ENCODE results near the gene ZNF407.

ZNF407 gene

GRCh38 chr18:74951165-74951760, 353.6 kb downstream of the ZNF407 start:
- TF ChIP-seq ZFP30 (CRISPR knock-in tag; IDR thresholded peaks at IDR 0.05) (no peak), TOX (CRISPR knock-in tag; IDR thresholded peaks at IDR 0.05; ENCODE audit: borderline replicate concordance) (no peak), OSR1 (CRISPR knock-in tag; IDR thresholded peaks at IDR 0.05) (no peak), TCF4 (CRISPR knock-in tag; IDR thresholded peaks at IDR 0.05; ENCODE audit: borderline replicate concordance) (no peak), ZC3H10 (CRISPR knock-in tag; IDR thresholded peaks at IDR 0.05) (no peak), ZNF70 (CRISPR knock-in tag; IDR thresholded peaks at IDR 0.05) (no peak), ISL1 (CRISPR knock-in tag; IDR thresholded peaks at IDR 0.05) (no peak), ARNTL (CRISPR knock-in tag; IDR thresholded peaks at IDR 0.05; ENCODE audit: borderline replicate concordance, low read depth) (no peak), PATZ1 (CRISPR knock-in tag; IDR thresholded peaks at IDR 0.05; ENCODE audit: borderline replicate concordance) (no peak), CSDC2 (CRISPR knock-in tag; IDR thresholded peaks at IDR 0.05) (no peak), ZFP3 (CRISPR knock-in tag; IDR thresholded peaks at IDR 0.05) (no peak), BACH2 (CRISPR knock-in tag; IDR thresholded peaks at IDR 0.05; ENCODE audit: borderline replicate concordance) (no peak), ZNF8 (CRISPR knock-in tag; IDR thresholded peaks at IDR 0.05) (no peak), CSRNP3 (CRISPR knock-in tag; IDR thresholded peaks at IDR 0.05) (no peak)
- TF ChIP-seq, protein P1, sequence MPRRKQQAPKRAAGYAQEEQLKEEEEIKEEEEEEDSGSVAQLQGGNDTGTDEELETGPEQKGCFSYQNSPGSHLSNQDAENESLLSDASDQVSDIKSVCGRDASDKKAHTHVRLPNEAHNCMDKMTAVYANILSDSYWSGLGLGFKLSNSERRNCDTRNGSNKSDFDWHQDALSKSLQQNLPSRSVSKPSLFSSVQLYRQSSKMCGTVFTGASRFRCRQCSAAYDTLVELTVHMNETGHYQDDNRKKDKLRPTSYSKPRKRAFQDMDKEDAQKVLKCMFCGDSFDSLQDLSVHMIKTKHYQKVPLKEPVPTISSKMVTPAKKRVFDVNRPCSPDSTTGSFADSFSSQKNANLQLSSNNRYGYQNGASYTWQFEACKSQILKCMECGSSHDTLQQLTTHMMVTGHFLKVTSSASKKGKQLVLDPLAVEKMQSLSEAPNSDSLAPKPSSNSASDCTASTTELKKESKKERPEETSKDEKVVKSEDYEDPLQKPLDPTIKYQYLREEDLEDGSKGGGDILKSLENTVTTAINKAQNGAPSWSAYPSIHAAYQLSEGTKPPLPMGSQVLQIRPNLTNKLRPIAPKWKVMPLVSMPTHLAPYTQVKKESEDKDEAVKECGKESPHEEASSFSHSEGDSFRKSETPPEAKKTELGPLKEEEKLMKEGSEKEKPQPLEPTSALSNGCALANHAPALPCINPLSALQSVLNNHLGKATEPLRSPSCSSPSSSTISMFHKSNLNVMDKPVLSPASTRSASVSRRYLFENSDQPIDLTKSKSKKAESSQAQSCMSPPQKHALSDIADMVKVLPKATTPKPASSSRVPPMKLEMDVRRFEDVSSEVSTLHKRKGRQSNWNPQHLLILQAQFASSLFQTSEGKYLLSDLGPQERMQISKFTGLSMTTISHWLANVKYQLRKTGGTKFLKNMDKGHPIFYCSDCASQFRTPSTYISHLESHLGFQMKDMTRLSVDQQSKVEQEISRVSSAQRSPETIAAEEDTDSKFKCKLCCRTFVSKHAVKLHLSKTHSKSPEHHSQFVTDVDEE (CRISPR knock-in tag; IDR thresholded peaks at IDR 0.05) = no peak
- TF ChIP-seq, protein P2, sequence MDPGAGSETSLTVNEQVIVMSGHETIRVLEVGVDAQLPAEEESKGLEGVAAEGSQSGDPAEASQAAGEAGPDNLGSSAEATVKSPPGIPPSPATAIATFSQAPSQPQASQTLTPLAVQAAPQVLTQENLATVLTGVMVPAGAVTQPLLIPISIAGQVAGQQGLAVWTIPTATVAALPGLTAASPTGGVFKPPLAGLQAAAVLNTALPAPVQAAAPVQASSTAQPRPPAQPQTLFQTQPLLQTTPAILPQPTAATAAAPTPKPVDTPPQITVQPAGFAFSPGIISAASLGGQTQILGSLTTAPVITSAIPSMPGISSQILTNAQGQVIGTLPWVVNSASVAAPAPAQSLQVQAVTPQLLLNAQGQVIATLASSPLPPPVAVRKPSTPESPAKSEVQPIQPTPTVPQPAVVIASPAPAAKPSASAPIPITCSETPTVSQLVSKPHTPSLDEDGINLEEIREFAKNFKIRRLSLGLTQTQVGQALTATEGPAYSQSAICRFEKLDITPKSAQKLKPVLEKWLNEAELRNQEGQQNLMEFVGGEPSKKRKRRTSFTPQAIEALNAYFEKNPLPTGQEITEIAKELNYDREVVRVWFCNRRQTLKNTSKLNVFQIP (CRISPR knock-in tag; IDR thresholded peaks at IDR 0.05; ENCODE audit: borderline replicate concordance, low read depth) = no peak
- no peak for ATAC-seq

DNA sequence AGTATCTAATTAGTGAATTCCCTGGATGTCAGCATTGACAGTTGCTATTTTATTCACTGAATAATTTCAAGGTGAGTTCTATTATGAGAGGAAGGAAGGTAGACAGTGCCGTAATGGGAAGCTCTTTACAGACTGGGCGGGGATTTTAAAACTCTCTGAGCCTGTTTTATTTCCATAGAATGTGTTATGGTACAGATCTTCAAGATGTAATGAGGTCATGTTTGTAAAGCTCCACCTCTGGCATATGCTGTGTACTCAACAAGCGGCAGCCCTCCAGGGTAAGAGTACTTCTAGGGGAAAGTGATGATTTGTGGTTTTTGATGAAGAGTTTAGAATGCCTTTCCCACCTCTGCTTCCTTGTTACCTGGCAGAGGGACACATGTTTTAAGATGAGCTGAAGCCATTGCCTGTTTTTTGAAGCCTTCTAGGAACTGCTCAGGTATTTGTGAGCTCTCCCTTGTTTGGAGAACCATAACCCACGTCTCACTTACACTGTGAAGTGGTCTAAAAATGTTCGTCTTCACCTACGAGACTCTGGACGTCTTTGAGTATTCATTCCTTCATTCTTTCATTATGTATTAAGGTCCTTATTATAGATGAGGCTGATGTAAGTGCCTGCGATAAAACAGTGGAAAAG, 360.0 kb downstream of the ZNF407 start:
- TF ChIP-seq, protein P2 (CRISPR knock-in tag; IDR thresholded peaks at IDR 0.05; ENCODE audit: borderline replicate concordance, low read depth) = no peak
- no peak for ATAC-seq

DNA sequence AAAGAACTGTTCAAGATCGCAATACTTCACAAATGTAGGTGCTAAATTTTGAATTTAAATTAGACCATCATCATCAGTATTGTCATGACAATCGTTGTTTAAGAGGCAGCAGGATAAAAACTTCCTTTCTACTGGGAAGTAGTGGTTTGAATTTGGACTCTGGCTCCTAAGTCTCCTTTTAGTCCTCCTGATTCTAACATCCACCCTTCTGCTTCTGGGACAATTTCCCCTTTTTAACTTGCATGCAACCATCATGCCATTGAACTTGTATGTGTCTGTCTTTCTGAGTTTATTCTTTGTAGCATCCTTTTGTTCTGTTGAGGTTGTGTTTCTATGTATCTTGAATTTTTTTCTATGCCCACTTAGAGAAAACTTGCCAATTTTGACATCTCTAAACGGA, 361.5 kb downstream of the ZNF407 start:
- no peak for ATAC-seq
- TF ChIP-seq TOX (CRISPR knock-in tag; IDR thresholded peaks at IDR 0.05; ENCODE audit: borderline replicate concordance) (no peak), ZFP30 (CRISPR knock-in tag; IDR thresholded peaks at IDR 0.05) (no peak), SNAI2 (CRISPR knock-in tag; IDR thresholded peaks at IDR 0.05) (no peak), ESRRG (CRISPR knock-in tag; IDR thresholded peaks at IDR 0.05) (no peak), ARNTL (CRISPR knock-in tag; IDR thresholded peaks at IDR 0.05; ENCODE audit: borderline replicate concordance, low read depth) (no peak), TCF4 (CRISPR knock-in tag; IDR thresholded peaks at IDR 0.05; ENCODE audit: borderline replicate concordance) (no peak), ISL1 (CRISPR knock-in tag; IDR thresholded peaks at IDR 0.05) (no peak), ZC3H10 (CRISPR knock-in tag; IDR thresholded peaks at IDR 0.05) (no peak)
- TF ChIP-seq, protein P1 (CRISPR knock-in tag; IDR thresholded peaks at IDR 0.05) = no peak
